CD8-positive, alpha-beta memory T cell (primary cell): ENCODE data around the gene IL4. TPM values are rescaled to one million over a fixed set of nuclear protein-coding genes. Genes with fewer than 3 reads are reported as not detected.

Experiments
- CTCF ChIA-PET: fragments of 350-600 bp; sonication (Branson Sonifier 250); formaldehyde crosslinking; loops from one replicate; lab custom pipeline; 2021; ENCODE audit warnings: antibody characterized with exemption; lab: Charles Lee
- POLR2A ChIA-PET: fragments of 350-600 bp; sonication (Branson Sonifier 250); formaldehyde crosslinking; loops from one replicate; lab custom pipeline; 2021; ENCODE audit warnings: antibody characterized with exemption; lab: Charles Lee
- DNase-seq, 5 donors: peaks; one replicate each; pipeline versions ENCODE4 v3.0.0 to v3.0.0-alpha.2; 2020 to 2022; ENCODE audit warnings: mixed read lengths in 1 of 5
- H3K27ac ChIP-seq: one replicate; pipeline ENCODE4 v1.7.0; 2013; ENCODE audit warnings: low read depth, mild to moderate bottlenecking, low read length, moderate library complexity
- H3K27me3 ChIP-seq: 2 replicates; pipeline ENCODE4 v1.7.0; 2013; ENCODE audit warnings: low read length, mild to moderate bottlenecking; ENCODE audit not compliant: insufficient read depth, poor library complexity, severe bottlenecking
- H3K36me3 ChIP-seq: 2 replicates; pipeline ENCODE4 v1.7.0; 2013; ENCODE audit warnings: mild to moderate bottlenecking, low read length, moderate library complexity; ENCODE audit not compliant: insufficient read depth
- H3K4me1 ChIP-seq: 2 replicates; pipeline ENCODE4 v1.7.0; 2013; ENCODE audit warnings: mild to moderate bottlenecking, low read length, moderate library complexity; ENCODE audit not compliant: insufficient read depth
- H3K4me3 ChIP-seq: 2 replicates; pipeline ENCODE4 v1.7.0; 2013; ENCODE audit warnings: mild to moderate bottlenecking, low read length
- H3K9me3 ChIP-seq: 2 replicates; pipeline ENCODE4 v1.7.0; 2013; ENCODE audit warnings: mild to moderate bottlenecking, low read length
- H3K27ac Mint-ChIP-seq, 8 donors: one replicate each; pipeline ENCODE4 v1.8.0; 2020 to 2021; ENCODE audit warnings: mixed read lengths in 8 of 8, mild to moderate bottlenecking in 6 of 8, inconsistent platforms in 3 of 8, moderate library complexity in 3 of 8
- H3K27me3 Mint-ChIP-seq, 2 donors: one replicate each; pipeline ENCODE4 v1.8.0; 2020 to 2021; ENCODE audit warnings: mixed read lengths in 2 of 2, mild to moderate bottlenecking in 1 of 2, moderate library complexity in 1 of 2
- H3K36me3 Mint-ChIP-seq, 3 donors: one replicate each; pipeline ENCODE4 v1.8.0; 2020 to 2021; ENCODE audit warnings: mixed read lengths in 3 of 3, inconsistent platforms in 1 of 3, mild to moderate bottlenecking in 1 of 3
- H3K4me1 Mint-ChIP-seq, 3 donors: one replicate each; pipeline ENCODE4 v1.8.0; 2020 to 2021; ENCODE audit warnings: mixed read lengths in 3 of 3, inconsistent platforms in 1 of 3, mild to moderate bottlenecking in 1 of 3
- H3K4me3 Mint-ChIP-seq, 7 donors: one replicate each; pipeline ENCODE4 v1.8.0; 2020 to 2021; ENCODE audit warnings: mixed read lengths in 7 of 7, mild to moderate bottlenecking in 6 of 7, moderate library complexity in 4 of 7, inconsistent platforms in 2 of 7
- H3K9me3 Mint-ChIP-seq, 5 donors: one replicate each; pipeline ENCODE4 v1.8.0; 2020 to 2022; ENCODE audit warnings: mixed read lengths in 5 of 5, mild to moderate bottlenecking in 3 of 5, moderate library complexity in 2 of 5, inconsistent platforms in 1 of 5
- polyA plus RNA-seq: library from polyadenylated mRNA; unstranded; fragments of 300-500 nt; fragmentation: Illumina TruSeq; gene quantifications from one replicate; pipeline ENCODE4 v1.2.3, GENCODE V29; 2021
- total RNA-seq, 2 experiments: library from RNA; stranded (reverse); gene quantifications; one replicate each; pipeline ENCODE4 v1.2.3, GENCODE V29; 2021

IL4 gene
- total and polyA plus RNA-seq, 3 experiments from 2014 or later = 6.4 to 6.8 TPM; not detected in 1

GRCh38 chr5:132653716-132654115 is 20.1 kb upstream of the IL4 start:
- no peak for DNase-seq
- no peaks in the 10 kb centered on the region for H3K36me3 ChIP-seq
- ChIA-PET POLR2A (no interaction called here), CTCF (no interaction called here)
- H3K9me3 Mint-ChIP-seq = peaks cover 4 to 10% (median 8%) of the 10 kb centered on the region in 5 donors
- peaks cover 0 to 5% (median 0%) of the 10 kb centered on the region in 3 donors for H3K36me3 Mint-ChIP-seq
- H3K4me3 Mint-ChIP-seq = no peak overlapping the region
- H3K27ac ChIP-seq = no peak overlapping the region
- H3K4me1 Mint-ChIP-seq = peaks cover 6 to 19% (median 13%) of the 10 kb centered on the region in 3 donors
- H3K27ac Mint-ChIP-seq = no peak overlapping the region
- peaks cover 21% of the 10 kb centered on the region for H3K27me3 ChIP-seq
- no peak overlapping the region for H3K4me3 ChIP-seq
- H3K9me3 ChIP-seq = no peaks in the 10 kb centered on the region
- peaks cover 9% of the 10 kb centered on the region for H3K4me1 ChIP-seq
- peaks cover 20 to 40% of the 10 kb centered on the region in 2 donors for H3K27me3 Mint-ChIP-seq

GRCh38 chr5:132655821-132656773 is 17.7 kb upstream of the IL4 start:
- H3K36me3 ChIP-seq = no peaks in the 10 kb centered on the region
- peak overlapping the region in 3 of 8 donors; percentile 13 to 66 (median 24) for H3K27ac Mint-ChIP-seq
- peaks cover 6 to 21% (median 13%) of the 10 kb centered on the region in 3 donors for H3K4me1 Mint-ChIP-seq
- H3K36me3 Mint-ChIP-seq = no peaks in the 10 kb centered on the region
- H3K27ac ChIP-seq = no peak overlapping the region
- no peak overlapping the region for H3K4me3 ChIP-seq
- H3K4me1 ChIP-seq = peaks cover 9% of the 10 kb centered on the region
- POLR2A ChIA-PET = no interaction called here
- peaks cover 20 to 43% of the 10 kb centered on the region in 2 donors for H3K27me3 Mint-ChIP-seq
- H3K9me3 Mint-ChIP-seq = peaks cover 0 to 4% (median 0%) of the 10 kb centered on the region in 5 donors
- CTCF ChIA-PET = no interaction called here
- DNase-seq = peak in 3 of 5 donors; percentile 18 to 30 (median 26)
- H3K9me3 ChIP-seq = no peaks in the 10 kb centered on the region
- H3K4me3 Mint-ChIP-seq = peak overlapping the region; percentile 43 to 80 (median 62)
- peaks cover 21% of the 10 kb centered on the region for H3K27me3 ChIP-seq

- Mint-ChIP-seq H3K4me1 (peaks cover 6 to 23% (median 13%) of the 10 kb centered on the region in 3 donors), H3K9me3 (peaks cover 0 to 2% (median 0%) of the 10 kb centered on the region in 5 donors), H3K4me3 (peak overlapping the region; percentile 43 to 80 (median 62)), H3K27ac (peak overlapping the region in 4 of 8 donors; percentile 13 to 66 (median 32)), H3K36me3 (no peaks in the 10 kb centered on the region), H3K27me3 (peaks cover 20 to 42% of the 10 kb centered on the region in 2 donors)
- Histone ChIP-seq H3K4me3 (no peak overlapping the region), H3K27me3 (peaks cover 21% of the 10 kb centered on the region), H3K4me1 (peaks cover 9% of the 10 kb centered on the region), H3K9me3 (no peaks in the 10 kb centered on the region), H3K36me3 (no peaks in the 10 kb centered on the region), H3K27ac (no peak overlapping the region)
- ChIA-PET CTCF (interaction anchor here (2.5 kb wide), 1 partner anchor 163 kb away, joined by 5 read pairs; no protein-coding TSS in a partner anchor), POLR2A (no interaction called here)
- DNase-seq = no peak
Observed at GRCh38 chr5:132656774-132657355, 16.9 kb upstream of the IL4 start.

GRCh38 chr5:132657676-132658380 is 16.0 kb upstream of the IL4 start, which contains the start of gene IL13:
Gene IL13 (plus strand): TSS chr5:132658173. CDS start chr5:132658187, 14 bp downstream.
- Mint-ChIP-seq H3K9me3 (peaks cover 0 to 2% (median 0%) of the 10 kb centered on the region in 5 donors), H3K4me3 (peak within 1 kb of the TSS; percentile 43 to 74 (median 62)), H3K27ac (peak within 1 kb of the TSS in 3 of 8 donors; percentile 6 to 32 (median 13)), H3K27me3 (peaks cover 20 to 39% of the 10 kb centered on the region in 2 donors), H3K4me1 (peaks cover 9 to 32% (median 18%) of the 10 kb centered on the region in 3 donors), H3K36me3 (no peaks in the 10 kb centered on the region)
- no peak for DNase-seq
- Histone ChIP-seq H3K36me3 (no peaks in the 10 kb centered on the region), H3K27me3 (peaks cover 21% of the 10 kb centered on the region), H3K27ac (no peak within 1 kb of the TSS), H3K4me1 (peaks cover 14% of the 10 kb centered on the region), H3K4me3 (no peak within 1 kb of the TSS), H3K9me3 (no peaks in the 10 kb centered on the region)
- ChIA-PET CTCF (interaction anchor here (2.5 kb wide), 1 partner anchor 162 kb away, joined by 5 read pairs; no protein-coding TSS in a partner anchor), POLR2A (no interaction called here)

- Histone ChIP-seq H3K36me3 (no peaks in the 10 kb centered on the region), H3K4me3 (no peak overlapping the region), H3K27me3 (peaks cover 21% of the 10 kb centered on the region), H3K4me1 (peaks cover 22% of the 10 kb centered on the region), H3K27ac (no peak overlapping the region), H3K9me3 (no peaks in the 10 kb centered on the region)
- POLR2A ChIA-PET = no interaction called here
- DNase-seq = no peak
- CTCF ChIA-PET = interaction anchor here (2.5 kb wide), 1 partner anchor 161 kb away, joined by 5 read pairs; no protein-coding TSS in a partner anchor
- Mint-ChIP-seq H3K9me3 (peaks cover 0 to 2% (median 0%) of the 10 kb centered on the region in 5 donors), H3K4me3 (peak overlapping the region in 1 of 7 donors; percentile 33), H3K4me1 (peaks cover 16 to 40% (median 26%) of the 10 kb centered on the region in 3 donors), H3K27me3 (peaks cover 17 to 34% of the 10 kb centered on the region in 2 donors), H3K36me3 (no peaks in the 10 kb centered on the region), H3K27ac (no peak overlapping the region)
Observed at GRCh38 chr5:132658381-132659302, 15.1 kb upstream of the IL4 start.

GRCh38 chr5:132659598-132660493 is 13.9 kb upstream of the IL4 start:
- Mint-ChIP-seq H3K27ac (peak overlapping the region in 3 of 8 donors; percentile 10 to 92 (median 39)), H3K4me1 (peaks cover 23 to 52% (median 33%) of the 10 kb centered on the region in 3 donors), H3K36me3 (no peaks in the 10 kb centered on the region), H3K27me3 (peaks cover 12 to 29% of the 10 kb centered on the region in 2 donors), H3K4me3 (peak overlapping the region in 1 of 7 donors; percentile 32), H3K9me3 (peaks cover 0 to under 1% (median 0%) of the 10 kb centered on the region in 5 donors)
- H3K27ac ChIP-seq = no peak overlapping the region
- POLR2A ChIA-PET = no interaction called here
- no peak overlapping the region for H3K4me3 ChIP-seq
- peaks cover 21% of the 10 kb centered on the region for H3K27me3 ChIP-seq
- no peak for DNase-seq
- no peaks in the 10 kb centered on the region for H3K9me3 ChIP-seq
- H3K4me1 ChIP-seq = peaks cover 33% of the 10 kb centered on the region
- H3K36me3 ChIP-seq = no peaks in the 10 kb centered on the region
- CTCF ChIA-PET = interaction anchor here (2.5 kb wide), 1 partner anchor 160 kb away, joined by 5 read pairs; no protein-coding TSS in a partner anchor
